ENCODE data around the gene SNAI3. TPM values are rescaled to one million over a fixed set of nuclear protein-coding genes. Genes with fewer than 3 reads are reported as not detected.
A peak's percentile ranks its signal among the peaks of the same experiment; 100 is the strongest.

Gene SNAI3
- total RNA-seq, 1 experiment from 2014 or later, result not detected

DNA sequence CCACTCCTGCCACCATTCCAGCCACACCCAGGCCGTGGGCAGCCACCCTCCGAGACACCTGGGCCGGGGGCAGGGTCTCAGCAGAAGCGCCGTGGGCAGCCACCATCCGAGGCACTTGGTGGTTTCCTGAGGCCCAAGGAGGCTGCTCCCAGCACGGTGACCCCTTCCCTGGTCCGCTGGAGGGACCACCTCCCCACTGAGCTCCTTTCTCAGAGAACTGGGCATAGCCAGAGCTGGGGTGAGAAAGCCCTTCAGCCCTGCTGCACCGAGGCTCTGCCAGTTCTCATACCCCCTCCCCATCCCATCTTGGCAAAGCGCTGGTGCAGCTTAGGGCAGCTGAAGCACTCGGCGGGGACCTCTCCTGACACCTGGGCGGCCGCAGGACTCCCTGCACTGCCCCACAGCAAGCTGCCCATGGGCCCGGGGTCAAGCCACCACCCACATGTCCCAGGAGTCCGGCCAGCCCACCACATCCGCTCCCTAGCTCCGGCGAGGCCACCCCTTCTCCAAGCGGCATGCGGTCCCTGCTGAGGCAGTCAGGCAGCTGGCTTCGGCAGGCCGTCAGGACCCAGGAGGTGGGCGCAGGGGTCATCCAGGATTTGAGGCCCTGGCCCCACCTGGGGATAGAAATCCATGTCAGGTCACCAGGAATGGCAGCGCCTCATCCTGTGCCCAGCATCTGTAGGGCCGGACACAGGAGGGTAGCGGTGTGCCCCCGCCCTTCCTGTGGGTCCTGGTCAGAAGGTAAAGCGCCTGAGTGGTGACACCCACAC lies 34.1 kb downstream of the SNAI3 start:
- BruUV-seq (replicated peaks), result no TSS peak
- H3K27ac ChIP-seq (ENCODE audit: low read length), result peak overlapping the region; percentile 59
- DNase-seq (ENCODE audit: low read depth, low spot score), result no peak
- CTCF ChIA-PET, result no interaction called here
- no peak for ATAC-seq
- H3K9me3 ChIP-seq (ENCODE audit: control insufficient read depth, insufficient read depth, low read depth, low read length), result no peaks in the 10 kb centered on the region
- TF ChIP-seq TCF7L2 (IDR thresholded peaks at IDR 0.05; ENCODE audit: low read depth, low read length), result no peak
- TF ChIP-seq SIN3A (IDR thresholded peaks at IDR 0.05; ENCODE audit: borderline replicate concordance, insufficient read depth, low read depth, low read length), result no peak
- no peak for TF ChIP-seq POLR2AphosphoS5 (IDR thresholded peaks at IDR 0.05; ENCODE audit: low read depth, low read length)
- TF ChIP-seq, protein P1, sequence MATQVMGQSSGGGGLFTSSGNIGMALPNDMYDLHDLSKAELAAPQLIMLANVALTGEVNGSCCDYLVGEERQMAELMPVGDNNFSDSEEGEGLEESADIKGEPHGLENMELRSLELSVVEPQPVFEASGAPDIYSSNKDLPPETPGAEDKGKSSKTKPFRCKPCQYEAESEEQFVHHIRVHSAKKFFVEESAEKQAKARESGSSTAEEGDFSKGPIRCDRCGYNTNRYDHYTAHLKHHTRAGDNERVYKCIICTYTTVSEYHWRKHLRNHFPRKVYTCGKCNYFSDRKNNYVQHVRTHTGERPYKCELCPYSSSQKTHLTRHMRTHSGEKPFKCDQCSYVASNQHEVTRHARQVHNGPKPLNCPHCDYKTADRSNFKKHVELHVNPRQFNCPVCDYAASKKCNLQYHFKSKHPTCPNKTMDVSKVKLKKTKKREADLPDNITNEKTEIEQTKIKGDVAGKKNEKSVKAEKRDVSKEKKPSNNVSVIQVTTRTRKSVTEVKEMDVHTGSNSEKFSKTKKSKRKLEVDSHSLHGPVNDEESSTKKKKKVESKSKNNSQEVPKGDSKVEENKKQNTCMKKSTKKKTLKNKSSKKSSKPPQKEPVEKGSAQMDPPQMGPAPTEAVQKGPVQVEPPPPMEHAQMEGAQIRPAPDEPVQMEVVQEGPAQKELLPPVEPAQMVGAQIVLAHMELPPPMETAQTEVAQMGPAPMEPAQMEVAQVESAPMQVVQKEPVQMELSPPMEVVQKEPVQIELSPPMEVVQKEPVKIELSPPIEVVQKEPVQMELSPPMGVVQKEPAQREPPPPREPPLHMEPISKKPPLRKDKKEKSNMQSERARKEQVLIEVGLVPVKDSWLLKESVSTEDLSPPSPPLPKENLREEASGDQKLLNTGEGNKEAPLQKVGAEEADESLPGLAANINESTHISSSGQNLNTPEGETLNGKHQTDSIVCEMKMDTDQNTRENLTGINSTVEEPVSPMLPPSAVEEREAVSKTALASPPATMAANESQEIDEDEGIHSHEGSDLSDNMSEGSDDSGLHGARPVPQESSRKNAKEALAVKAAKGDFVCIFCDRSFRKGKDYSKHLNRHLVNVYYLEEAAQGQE (IDR thresholded peaks at IDR 0.05; ENCODE audit: insufficient read depth in 1 of 2, low read depth in 2 of 2, low read length in 1 of 2), result no peak
- no peak for TF ChIP-seq CTCF (IDR thresholded peaks at IDR 0.05)
- no peaks in the 10 kb centered on the region for H3K27me3 ChIP-seq (ENCODE audit: control insufficient read depth, insufficient read depth, low read length)
- POLR2A ChIA-PET, result no interaction called here
- H3K4me3 ChIP-seq (ENCODE audit: low read depth in 2 of 2, low read length in 2 of 2), result no peak overlapping the region
- in situ Hi-C loops (cut with HindIII; ENCODE audit: low pct_unique_long_range_greater_than_20kb, low sequenced_read_pairs), result no loop called here
- H3K4me1 ChIP-seq (ENCODE audit: control insufficient read depth, insufficient read depth, low read length), result peaks cover 14% of the 10 kb centered on the region
- peaks cover 6% of the 10 kb centered on the region; the same call in 1 of the 2 replicates for H3K36me3 ChIP-seq (ENCODE audit: control insufficient read depth, insufficient read depth, low read length)
- intact Hi-C loops (cut with micrococcal nuclease; ENCODE audit: unreplicated experiment), result no loop called here

DNA sequence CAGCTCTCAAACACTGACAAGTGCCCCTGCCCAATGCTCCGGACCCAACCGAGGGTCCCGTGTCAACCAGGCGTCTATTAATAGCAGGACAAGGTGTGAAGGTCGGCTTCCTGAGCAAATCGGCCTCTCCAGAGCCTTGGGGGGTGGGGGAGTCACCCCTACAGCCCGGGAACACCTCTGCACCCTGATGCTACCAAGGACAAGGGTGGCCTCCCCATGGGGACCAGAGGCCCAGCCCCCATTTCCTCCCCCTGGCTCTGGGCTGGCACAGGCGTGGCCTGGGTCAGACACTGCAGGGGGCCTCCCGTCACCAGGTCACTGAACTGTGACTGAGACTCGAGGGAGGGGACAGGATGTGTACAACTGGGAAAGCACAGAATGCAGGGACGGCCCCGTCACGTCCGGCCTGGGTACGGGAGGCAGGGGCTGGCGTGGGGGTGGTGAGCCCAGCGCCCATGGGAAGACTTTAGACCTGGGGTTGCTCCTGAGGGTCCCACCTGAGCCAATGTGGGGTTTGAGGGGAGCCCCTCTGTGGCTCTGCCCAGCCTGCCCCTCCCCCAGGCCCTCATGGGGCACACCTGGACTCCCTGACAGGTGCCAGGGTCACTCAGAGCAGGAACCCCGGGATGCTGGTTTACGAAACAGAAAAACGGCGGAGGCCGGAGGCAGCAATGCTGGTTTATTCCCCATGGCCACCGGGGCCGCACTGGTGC lies 34.9 kb downstream of the SNAI3 start:
- CTCF ChIA-PET, result no interaction called here
- POLR2A ChIA-PET, result no interaction called here
- BruUV-seq (replicated peaks), result no TSS peak
- peak; percentile 81 for ATAC-seq
- TF ChIP-seq SIN3A (IDR thresholded peaks at IDR 0.05; ENCODE audit: borderline replicate concordance, insufficient read depth, low read depth, low read length) (no peak), TCF7L2 (IDR thresholded peaks at IDR 0.05; ENCODE audit: low read depth, low read length) (no peak), POLR2AphosphoS5 (IDR thresholded peaks at IDR 0.05; ENCODE audit: low read depth, low read length) (no peak), CTCF (IDR thresholded peaks at IDR 0.05) (no peak)
- TF ChIP-seq, protein P1 (IDR thresholded peaks at IDR 0.05; ENCODE audit: insufficient read depth in 1 of 2, low read depth in 2 of 2, low read length in 1 of 2), result no peak
- intact Hi-C loops (cut with micrococcal nuclease; ENCODE audit: unreplicated experiment) (no loop called here), in situ Hi-C loops (cut with HindIII; ENCODE audit: low pct_unique_long_range_greater_than_20kb, low sequenced_read_pairs) (no loop called here)
- Histone ChIP-seq H3K4me1 (ENCODE audit: control insufficient read depth, insufficient read depth, low read length) (peaks cover 14% of the 10 kb centered on the region), H3K4me3 (ENCODE audit: low read depth in 2 of 2, low read length in 2 of 2) (peak overlapping the region; percentile 62 to 70), H3K27me3 (ENCODE audit: control insufficient read depth, insufficient read depth, low read length) (no peaks in the 10 kb centered on the region), H3K36me3 (ENCODE audit: control insufficient read depth, insufficient read depth, low read length) (peaks cover 6% of the 10 kb centered on the region; the same call in 1 of the 2 replicates), H3K9me3 (ENCODE audit: control insufficient read depth, insufficient read depth, low read depth, low read length) (no peaks in the 10 kb centered on the region), H3K27ac (ENCODE audit: low read length) (peak overlapping the region; percentile 73)
- DNase-seq (ENCODE audit: low read depth, low spot score), result peak; percentile 38
